OCI-LY7 (cell line): ENCODE data around the gene IL4I1. TPM values are rescaled to one million over a fixed set of nuclear protein-coding genes. Genes with fewer than 3 reads are reported as not detected.

Source experiments
- BruUV-seq: library from RNA; stranded (reverse); fragments of 400-500 nt; replicated peaks from 2 replicates; lab custom pipeline; 2021; lab: Mats Ljungman, UMichigan
- CTCF ChIA-PET: fragments of 300-600 bp; sonication (Branson Sonifier 250); formaldehyde crosslinking; loops from one replicate; lab custom pipeline; 2022; ENCODE audit warnings: antibody characterized with exemption; ENCODE audit not compliant: unreplicated experiment; lab: Charles Lee
- POLR2A ChIA-PET: fragments of 300-600 bp; sonication (Branson Sonifier 250); formaldehyde crosslinking; loops from one replicate; lab custom pipeline; 2022; ENCODE audit warnings: antibody characterized with exemption; lab: Charles Lee
- DNase-seq: peaks from one replicate; pipeline ENCODE4 v3.0.0-alpha.2; 2015; ENCODE audit warnings: low spot score
- H2AFZ ChIP-seq: fragments of 200-600 bp; sonication (generic), shearing (Covaris generic); 2 replicates; pipeline ENCODE4 v1.6.1; 2014; ENCODE audit warnings: mild to moderate bottlenecking, antibody characterized with exemption, low read length, moderate library complexity
- H3K27ac ChIP-seq: fragments of 200-600 bp; sonication (generic); 2 replicates; pipeline ENCODE4 v1.5.1; 2014; ENCODE audit warnings: mixed run types, low read depth, mild to moderate bottlenecking, moderate library complexity, low read length, inconsistent platforms; ENCODE audit not compliant: poor library complexity, severe bottlenecking
- H3K36me3 ChIP-seq: fragments of 200-600 bp; sonication (generic); 2 replicates; pipeline ENCODE4 v1.6.1; 2014; ENCODE audit warnings: mild to moderate bottlenecking, antibody characterized with exemption, low read length, moderate library complexity, mixed read lengths; ENCODE audit not compliant: insufficient read depth
- H3K4me1 ChIP-seq: fragments of 200-600 bp; sonication (generic); 2 replicates; pipeline ENCODE4 v1.5.1; 2014; ENCODE audit warnings: mild to moderate bottlenecking, low read length; ENCODE audit not compliant: insufficient read depth, poor library complexity, severe bottlenecking
- H3K4me2 ChIP-seq: fragments of 200-600 bp; sonication (generic); 2 replicates; pipeline ENCODE4 v1.6.1; 2014; ENCODE audit warnings: mild to moderate bottlenecking, low read length
- H3K4me3 ChIP-seq: fragments of 200-600 bp; sonication (generic); 2 replicates; pipeline ENCODE4 v1.5.1; 2014; ENCODE audit warnings: mild to moderate bottlenecking, low read depth, low read length; ENCODE audit not compliant: poor library complexity, severe bottlenecking
- H3K79me2 ChIP-seq: fragments of 200-600 bp; sonication (generic); 2 replicates; pipeline ENCODE4 v1.6.1; 2016; ENCODE audit warnings: low read depth, mild to moderate bottlenecking, low read length, moderate library complexity, mixed read lengths; ENCODE audit not compliant: insufficient read depth
- H3K9me2 ChIP-seq: fragments of 200-600 bp; sonication (generic); 2 replicates; pipeline ENCODE4 v1.6.1; 2016; ENCODE audit warnings: mild to moderate bottlenecking, low read length, mixed read lengths; ENCODE audit not compliant: insufficient read depth
- H3K9me3 ChIP-seq: fragments of 200-600 bp; sonication (generic); 2 replicates; pipeline ENCODE4 v1.6.1; 2014; ENCODE audit warnings: mild to moderate bottlenecking, mixed run types, low read length, mixed read lengths
- H4K20me1 ChIP-seq: fragments of 200-600 bp; sonication (generic); 2 replicates; pipeline ENCODE4 v1.6.1; 2014; ENCODE audit warnings: mild to moderate bottlenecking, antibody characterized with exemption, low read length, moderate library complexity, mixed read lengths; ENCODE audit not compliant: insufficient read depth
- EZH2phosphoT487 ChIP-seq: fragments of 200-600 bp; sonication (generic); IDR thresholded peaks from 2 replicates; pipeline ENCODE4 v1.6.1; 2018; ENCODE audit warnings: low read depth, borderline replicate concordance, mild to moderate bottlenecking, mixed run types, antibody characterized with exemption, low read length, moderate library complexity, mixed read lengths
- intact Hi-C: fragments of 100-400 bp; cut with micrococcal nuclease; formaldehyde crosslinking; loops from one replicate; pipeline ENCODE4 v1.10.0; 2022; ENCODE audit not compliant: unreplicated experiment
- total RNA-seq, 2 experiments: library from RNA; depleted of rRNA in 1 of 2; stranded (reverse); fragments of >200 nt in 1 of 2; shearing (Covaris generic) in 1 of 2; gene quantifications; 2 replicates each; pipeline ENCODE4 v1.2.3, GENCODE V29; 2014 to 2022
- TF ChIP-seq, protein P1 (sequence below): fragments of 200-600 bp; sonication (generic); conservative IDR thresholded peaks from 2 replicates; pipeline ENCODE4 v1.5.1; 2014; ENCODE audit warnings: mild to moderate bottlenecking, antibody characterized with exemption, low read length, moderate library complexity, mixed read lengths

IL4I1 gene
- total RNA-seq, 2 experiments from 2014 or later: 0.25 to 1.7 TPM

DNA sequence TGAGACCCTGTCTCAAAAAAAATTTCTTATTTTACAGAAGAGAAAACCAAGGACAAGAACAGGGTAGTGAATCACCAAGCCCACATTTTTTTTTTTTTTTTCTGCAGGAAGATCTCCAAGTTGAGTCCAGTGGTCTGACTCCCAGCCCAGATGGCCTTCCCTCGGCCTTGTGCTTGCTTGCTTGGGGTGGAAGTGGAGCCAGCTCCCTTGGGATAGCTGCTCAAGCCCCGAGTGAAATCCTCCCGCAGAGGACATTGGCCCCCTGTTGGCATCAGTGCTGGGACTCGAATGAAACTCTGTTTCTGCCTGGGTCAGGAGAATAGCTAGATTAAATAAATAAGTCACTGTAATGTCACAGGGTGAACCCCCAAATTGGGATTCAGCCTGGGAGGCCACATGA, 42.0 kb upstream of the IL4I1 start:
- CTCF ChIA-PET: no interaction called here
- TF ChIP-seq, protein P1, sequence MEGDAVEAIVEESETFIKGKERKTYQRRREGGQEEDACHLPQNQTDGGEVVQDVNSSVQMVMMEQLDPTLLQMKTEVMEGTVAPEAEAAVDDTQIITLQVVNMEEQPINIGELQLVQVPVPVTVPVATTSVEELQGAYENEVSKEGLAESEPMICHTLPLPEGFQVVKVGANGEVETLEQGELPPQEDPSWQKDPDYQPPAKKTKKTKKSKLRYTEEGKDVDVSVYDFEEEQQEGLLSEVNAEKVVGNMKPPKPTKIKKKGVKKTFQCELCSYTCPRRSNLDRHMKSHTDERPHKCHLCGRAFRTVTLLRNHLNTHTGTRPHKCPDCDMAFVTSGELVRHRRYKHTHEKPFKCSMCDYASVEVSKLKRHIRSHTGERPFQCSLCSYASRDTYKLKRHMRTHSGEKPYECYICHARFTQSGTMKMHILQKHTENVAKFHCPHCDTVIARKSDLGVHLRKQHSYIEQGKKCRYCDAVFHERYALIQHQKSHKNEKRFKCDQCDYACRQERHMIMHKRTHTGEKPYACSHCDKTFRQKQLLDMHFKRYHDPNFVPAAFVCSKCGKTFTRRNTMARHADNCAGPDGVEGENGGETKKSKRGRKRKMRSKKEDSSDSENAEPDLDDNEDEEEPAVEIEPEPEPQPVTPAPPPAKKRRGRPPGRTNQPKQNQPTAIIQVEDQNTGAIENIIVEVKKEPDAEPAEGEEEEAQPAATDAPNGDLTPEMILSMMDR: no peak
- no peak for TF ChIP-seq EZH2phosphoT487
- DNase-seq: no peak
- Histone ChIP-seq H3K4me2 (no peak overlapping the region), H3K9me3 (no peaks in the 10 kb centered on the region), H3K4me3 (no peak overlapping the region), H2AFZ (no peak overlapping the region), H3K4me1 (no peaks in the 10 kb centered on the region), H3K79me2 (no peaks in the 10 kb centered on the region), H3K36me3 (peaks cover 3% of the 10 kb centered on the region), H3K9me2 (no peaks in the 10 kb centered on the region), H3K27ac (no peak overlapping the region), H4K20me1 (no peaks in the 10 kb centered on the region)
- intact Hi-C loops: no loop called here
- POLR2A ChIA-PET: no interaction called here
- no TSS peak for BruUV-seq

DNA sequence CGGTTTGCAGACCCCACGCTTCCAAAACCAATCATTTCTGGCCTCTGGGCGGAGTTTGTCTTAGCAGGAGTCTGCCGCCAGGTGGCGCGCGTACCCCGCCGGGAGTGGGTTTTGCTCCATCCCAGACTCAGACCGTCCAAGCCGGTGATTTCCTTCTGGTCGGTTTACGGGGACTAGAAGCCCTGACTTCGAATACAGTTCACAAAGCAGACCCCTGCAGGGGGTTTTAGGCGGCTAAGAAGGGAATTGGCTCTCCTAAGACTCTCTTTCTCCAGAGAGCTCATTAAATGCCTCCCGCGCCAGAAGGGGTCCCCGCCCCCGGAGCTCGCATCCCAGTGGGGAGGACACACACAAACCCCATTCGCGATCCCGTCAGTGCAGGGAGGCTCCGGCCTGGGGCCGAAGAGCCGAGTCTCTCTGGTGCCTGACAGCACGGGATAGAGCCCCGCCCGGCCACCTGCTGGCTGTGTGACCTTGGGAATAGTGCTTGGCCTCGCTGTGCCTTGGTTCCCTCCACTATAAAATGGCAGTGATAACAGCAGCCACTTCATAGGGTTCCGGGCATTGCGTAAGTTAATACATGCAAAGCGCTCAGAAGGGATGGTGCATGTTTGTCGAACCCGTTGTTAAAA, 41.2 kb upstream of the IL4I1 start:
- Histone ChIP-seq H2AFZ (no peak overlapping the region), H3K4me1 (no peaks in the 10 kb centered on the region), H3K27ac (no peak overlapping the region), H3K4me2 (0 out of 2 replicates have a peak overlapping the region, but pooled peaks have one; percentile 19), H3K4me3 (no peak overlapping the region), H3K79me2 (no peaks in the 10 kb centered on the region), H3K9me3 (no peaks in the 10 kb centered on the region), H4K20me1 (no peaks in the 10 kb centered on the region), H3K36me3 (peaks cover 11% of the 10 kb centered on the region), H3K9me2 (no peaks in the 10 kb centered on the region)
- intact Hi-C loops: loop anchor here (1.0 kb wide), 1 partner anchor 45 kb away; no protein-coding TSS in a partner anchor
- BruUV-seq: no TSS peak
- TF ChIP-seq, protein P1: peak; percentile 97
- TF ChIP-seq EZH2phosphoT487: no peak
- CTCF ChIA-PET: no interaction called here
- POLR2A ChIA-PET: interaction anchor here (0.9 kb wide), 1 partner anchor 17 kb away, joined by 5 read pairs; no protein-coding TSS in a partner anchor
- peak; percentile 73 for DNase-seq

DNA sequence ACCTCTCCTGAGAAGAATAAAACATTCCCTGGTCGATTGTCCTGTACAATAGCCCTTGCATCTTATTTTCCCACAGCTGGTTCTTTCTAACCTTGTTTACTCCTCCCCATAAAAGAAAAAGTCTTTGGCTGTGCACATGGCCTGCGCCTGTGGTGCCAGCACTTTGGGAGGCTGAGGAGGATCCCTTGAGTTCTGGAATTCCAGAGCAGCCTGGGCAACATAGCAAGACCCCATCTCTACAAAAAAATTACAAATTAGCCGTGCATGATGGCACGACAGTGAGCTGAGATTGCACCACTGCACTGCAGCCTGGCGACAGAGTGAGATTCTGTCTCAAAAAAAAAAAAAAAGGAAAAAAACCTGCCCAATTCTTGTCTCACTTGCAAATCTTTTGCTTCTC, 39.9 kb upstream of the IL4I1 start:
- intact Hi-C loops: no loop called here
- Histone ChIP-seq H3K36me3 (peaks cover 24% of the 10 kb centered on the region), H3K4me1 (no peaks in the 10 kb centered on the region), H3K4me3 (no peak overlapping the region), H3K79me2 (peaks cover 7% of the 10 kb centered on the region), H3K9me3 (no peaks in the 10 kb centered on the region), H4K20me1 (peaks cover 7% of the 10 kb centered on the region), H2AFZ (no peak overlapping the region), H3K4me2 (no peak overlapping the region), H3K27ac (no peak overlapping the region), H3K9me2 (no peaks in the 10 kb centered on the region)
- TF ChIP-seq EZH2phosphoT487: no peak
- TF ChIP-seq, protein P1: no peak
- POLR2A ChIA-PET: no interaction called here
- CTCF ChIA-PET: no interaction called here
- DNase-seq: no peak
- BruUV-seq: no TSS peak
